Endodermal cell (in vitro differentiated cells): Measurements from ENCODE around the gene TSHZ2. TPM values are rescaled to one million over a fixed set of nuclear protein-coding genes. Genes with fewer than 3 reads are reported as not detected.

Experiments used
- DNase-seq: peaks from one replicate; pipeline ENCODE4 v3.0.0-alpha.2; 2017
- H3K27ac ChIP-seq: 2 replicates; pipeline ENCODE4 v1.5.1; 2013; ENCODE audit warnings: mild to moderate bottlenecking, low read depth, low read length, moderate library complexity
- H3K27me3 ChIP-seq: 2 replicates; pipeline ENCODE4 v1.6.1; 2013; ENCODE audit warnings: mild to moderate bottlenecking, low read length, moderate library complexity; ENCODE audit not compliant: insufficient read depth, control insufficient read depth, poor library complexity, severe bottlenecking
- H3K36me3 ChIP-seq: 2 replicates; pipeline ENCODE4 v1.7.0; 2013; ENCODE audit warnings: mild to moderate bottlenecking, low read length, moderate library complexity; ENCODE audit not compliant: control insufficient read depth, insufficient read depth
- H3K4me1 ChIP-seq: one replicate; pipeline ENCODE4 v1.7.0; 2013; ENCODE audit warnings: low read length; ENCODE audit not compliant: control insufficient read depth, insufficient read depth
- H3K4me3 ChIP-seq: 2 replicates; pipeline ENCODE4 v1.5.1; 2013; ENCODE audit warnings: mild to moderate bottlenecking, low read length, moderate library complexity
- H3K9ac ChIP-seq: 2 replicates; pipeline ENCODE4 v1.6.1; 2013; ENCODE audit warnings: mild to moderate bottlenecking, low read length, moderate library complexity; ENCODE audit not compliant: poor library complexity, severe bottlenecking; ENCODE audit errors: extremely low read depth
- H3K9me3 ChIP-seq: 2 replicates; pipeline ENCODE4 v1.6.1; 2013; ENCODE audit warnings: mild to moderate bottlenecking, low read length, moderate library complexity; ENCODE audit not compliant: control insufficient read depth
- H3K27ac Mint-ChIP-seq: 2 replicates; pipeline ENCODE4 v1.8.0; 2020; ENCODE audit warnings: mixed read lengths
- H3K27me3 Mint-ChIP-seq: 2 replicates; pipeline ENCODE4 v1.8.0; 2021; ENCODE audit warnings: mild to moderate bottlenecking, mixed read lengths; ENCODE audit not compliant: insufficient read depth
- H3K36me3 Mint-ChIP-seq: 2 replicates; pipeline ENCODE4 v1.8.0; 2020; ENCODE audit warnings: low read depth, mixed read lengths
- H3K4me1 Mint-ChIP-seq: 2 replicates; pipeline ENCODE4 v1.8.0; 2020; ENCODE audit warnings: mixed read lengths
- H3K4me3 Mint-ChIP-seq: 2 replicates; pipeline ENCODE4 v1.8.0; 2020; ENCODE audit warnings: mild to moderate bottlenecking, moderate library complexity, mixed read lengths
- H3K9me3 Mint-ChIP-seq: 2 replicates; pipeline ENCODE4 v1.8.0; 2020; ENCODE audit warnings: mild to moderate bottlenecking, mixed read lengths
- WGBS, 2 experiments: methylation state at CpG; one replicate each; pipeline versions ENCODE4 v1.1.5 to v1.1.7; 2013; ENCODE audit warnings: missing lambda C conversion rate in 2 of 2, mixed read lengths in 1 of 2; ENCODE audit not compliant: insufficient coverage in 1 of 2, insufficient read length in 1 of 2; 5-methylcytosine and 5-hydroxymethylcytosine counted together
- total RNA-seq, 2 donors: library from RNA; stranded (reverse); fragmentation: NEBNext Ultra II Directional in 1 of 2; extraction: Animal tissue kit (Norgen Biotek cat#: 25700) in 1 of 2; gene quantifications; 2 replicates in 1 of 2; 3 replicates in 1 of 2; pipeline ENCODE4 v1.2.1, GENCODE V29; 2021
- TF ChIP-seq, protein P1 (sequence below): fragments of 200-600 bp; sonication (generic); conservative IDR thresholded peaks from 2 replicates; pipeline ENCODE4 v1.5.0; 2021; ENCODE audit warnings: antibody characterized with exemption, mild to moderate bottlenecking

TSHZ2 gene
- total RNA-seq, 2 donors from 2014 or later = 0.07 to 0.31 TPM

DNA sequence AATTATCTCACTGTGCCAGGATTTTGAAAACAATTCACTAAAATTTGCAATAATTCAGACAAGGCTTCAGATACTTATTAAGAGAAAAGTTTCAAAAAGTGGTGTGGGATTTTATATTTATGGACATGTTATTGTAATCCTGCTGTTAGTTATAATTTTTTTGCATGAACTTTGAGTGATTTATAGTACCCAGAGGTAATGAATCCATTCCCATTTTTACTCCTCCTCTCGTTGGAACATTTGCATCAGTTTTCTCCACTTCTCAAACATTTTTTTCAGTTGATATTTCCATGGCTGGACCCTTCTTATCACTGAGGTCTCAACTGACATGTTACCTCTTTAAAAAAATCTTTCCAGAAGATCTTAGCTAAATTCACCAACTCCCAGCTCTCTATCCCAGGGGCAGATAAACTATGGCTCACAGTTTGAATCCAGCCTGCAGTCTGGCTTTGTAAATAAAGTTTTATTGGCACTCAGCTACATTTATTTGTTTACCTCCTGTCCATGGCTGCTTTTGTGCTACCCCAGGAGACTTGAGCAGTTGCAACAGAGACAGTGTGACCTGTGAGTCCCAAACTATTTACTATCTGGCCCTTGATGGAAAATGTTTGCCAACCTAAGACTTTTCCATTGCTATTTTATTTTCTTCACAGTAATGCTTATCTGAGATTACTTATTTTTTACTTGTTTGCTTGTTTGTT, 83.4 kb downstream of the TSHZ2 start:
- no peaks in the 10 kb centered on the region for H3K4me1 ChIP-seq
- H3K9me3 ChIP-seq = no peaks in the 10 kb centered on the region
- Mint-ChIP-seq H3K9me3 (no peaks in the 10 kb centered on the region), H3K4me1 (no peaks in the 10 kb centered on the region), H3K27ac (no peak overlapping the region), H3K27me3 (no peaks in the 10 kb centered on the region), H3K4me3 (no peak overlapping the region), H3K36me3 (no peaks in the 10 kb centered on the region)
- no peaks in the 10 kb centered on the region for H3K27me3 ChIP-seq
- TF ChIP-seq, protein P1, sequence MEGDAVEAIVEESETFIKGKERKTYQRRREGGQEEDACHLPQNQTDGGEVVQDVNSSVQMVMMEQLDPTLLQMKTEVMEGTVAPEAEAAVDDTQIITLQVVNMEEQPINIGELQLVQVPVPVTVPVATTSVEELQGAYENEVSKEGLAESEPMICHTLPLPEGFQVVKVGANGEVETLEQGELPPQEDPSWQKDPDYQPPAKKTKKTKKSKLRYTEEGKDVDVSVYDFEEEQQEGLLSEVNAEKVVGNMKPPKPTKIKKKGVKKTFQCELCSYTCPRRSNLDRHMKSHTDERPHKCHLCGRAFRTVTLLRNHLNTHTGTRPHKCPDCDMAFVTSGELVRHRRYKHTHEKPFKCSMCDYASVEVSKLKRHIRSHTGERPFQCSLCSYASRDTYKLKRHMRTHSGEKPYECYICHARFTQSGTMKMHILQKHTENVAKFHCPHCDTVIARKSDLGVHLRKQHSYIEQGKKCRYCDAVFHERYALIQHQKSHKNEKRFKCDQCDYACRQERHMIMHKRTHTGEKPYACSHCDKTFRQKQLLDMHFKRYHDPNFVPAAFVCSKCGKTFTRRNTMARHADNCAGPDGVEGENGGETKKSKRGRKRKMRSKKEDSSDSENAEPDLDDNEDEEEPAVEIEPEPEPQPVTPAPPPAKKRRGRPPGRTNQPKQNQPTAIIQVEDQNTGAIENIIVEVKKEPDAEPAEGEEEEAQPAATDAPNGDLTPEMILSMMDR = no peak
- no peak overlapping the region for H3K4me3 ChIP-seq
- no peak overlapping the region for H3K27ac ChIP-seq
- WGBS, 2 experiments = 85 to 86% methylated on average over 1 of the region's 1 CpG
- DNase-seq = no peak
- H3K36me3 ChIP-seq = no peaks in the 10 kb centered on the region
- no peak overlapping the region for H3K9ac ChIP-seq

DNA sequence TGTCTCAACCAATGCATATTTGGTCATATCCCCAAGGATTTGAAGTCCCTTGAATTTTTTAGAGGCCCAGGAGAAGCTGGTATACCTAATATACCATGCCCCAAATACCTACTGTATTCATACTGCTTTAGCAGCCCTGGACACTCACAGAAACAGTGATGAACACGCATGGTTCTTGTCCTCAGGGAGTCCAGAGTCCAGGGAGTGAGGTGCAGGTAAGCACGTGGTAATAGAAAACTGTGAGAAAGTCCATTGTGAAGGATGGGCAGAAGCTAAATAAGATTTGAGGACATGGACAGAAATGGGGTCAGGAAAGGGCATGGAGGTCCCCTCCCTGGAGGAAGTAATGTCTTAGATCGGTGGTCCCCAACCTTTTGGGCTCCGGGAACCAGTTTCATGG, 85.4 kb downstream of the TSHZ2 start:
- Histone ChIP-seq H3K4me1 (no peaks in the 10 kb centered on the region), H3K27me3 (no peaks in the 10 kb centered on the region), H3K36me3 (no peaks in the 10 kb centered on the region), H3K4me3 (no peak overlapping the region), H3K9ac (no peak overlapping the region), H3K9me3 (no peaks in the 10 kb centered on the region), H3K27ac (no peak overlapping the region)
- no peaks in the 10 kb centered on the region for H3K9me3 Mint-ChIP-seq
- H3K36me3 Mint-ChIP-seq = no peaks in the 10 kb centered on the region
- no peak overlapping the region for H3K4me3 Mint-ChIP-seq
- no peak overlapping the region for H3K27ac Mint-ChIP-seq
- no peak for DNase-seq
- H3K27me3 Mint-ChIP-seq = no peaks in the 10 kb centered on the region
- TF ChIP-seq, protein P1 = no peak
- no peaks in the 10 kb centered on the region for H3K4me1 Mint-ChIP-seq
- 78 to 90% methylated on average over 1 to 4 of the region's 4 CpGs for WGBS, 2 experiments

GRCh38 chr20:53059848-53060247, 87.7 kb downstream of the TSHZ2 start:
- Mint-ChIP-seq H3K4me1 (no peaks in the 10 kb centered on the region), H3K4me3 (no peak overlapping the region), H3K36me3 (no peaks in the 10 kb centered on the region), H3K27ac (no peak overlapping the region), H3K27me3 (no peaks in the 10 kb centered on the region), H3K9me3 (no peaks in the 10 kb centered on the region)
- TF ChIP-seq, protein P1 = no peak
- H3K9ac ChIP-seq = no peak overlapping the region
- WGBS, 2 experiments = 71 to 94% methylated on average over 1 to 5 of the region's 5 CpGs
- no peak overlapping the region for H3K4me3 ChIP-seq
- H3K36me3 ChIP-seq = no peaks in the 10 kb centered on the region
- H3K4me1 ChIP-seq = no peaks in the 10 kb centered on the region
- DNase-seq = no peak
- H3K27ac ChIP-seq = no peak overlapping the region
- no peaks in the 10 kb centered on the region for H3K9me3 ChIP-seq
- H3K27me3 ChIP-seq = no peaks in the 10 kb centered on the region
